Measurements from ENCODE around the gene FNDC5.

Gene FNDC5

DNA sequence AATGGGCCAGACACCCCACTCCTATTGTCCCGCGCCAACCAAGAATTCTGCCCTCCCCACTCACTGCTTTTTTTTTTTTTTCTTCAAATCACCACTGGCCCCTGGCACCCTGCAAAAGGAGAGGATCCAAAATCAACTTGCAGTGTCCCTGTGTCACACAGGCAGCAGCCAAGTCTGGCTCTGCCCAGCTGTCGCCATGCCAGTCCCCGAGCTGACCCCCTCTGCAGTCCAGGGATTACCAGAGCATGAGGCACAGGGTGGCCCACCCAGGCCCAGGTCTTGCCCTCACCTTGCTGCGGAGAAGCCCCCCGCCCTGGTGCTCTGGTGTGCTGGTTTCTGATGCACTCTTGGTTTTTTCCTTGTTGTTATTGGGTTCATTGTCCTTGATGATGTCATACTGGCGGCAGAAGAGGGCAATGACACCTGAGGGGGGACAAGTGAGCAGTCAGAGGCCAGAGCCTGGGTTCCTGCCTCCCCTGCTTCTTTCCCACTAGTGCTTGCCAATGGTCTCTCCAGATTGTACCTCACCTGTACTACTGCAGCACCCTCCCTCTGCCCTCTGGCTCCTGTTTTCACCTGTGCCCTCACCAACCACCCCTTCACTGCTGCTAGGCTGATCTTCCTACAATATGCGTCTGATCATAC, 6.2 kb downstream of the FNDC5 start:
- no peak for DNase-seq (ENCODE audit: low read depth)

DNA sequence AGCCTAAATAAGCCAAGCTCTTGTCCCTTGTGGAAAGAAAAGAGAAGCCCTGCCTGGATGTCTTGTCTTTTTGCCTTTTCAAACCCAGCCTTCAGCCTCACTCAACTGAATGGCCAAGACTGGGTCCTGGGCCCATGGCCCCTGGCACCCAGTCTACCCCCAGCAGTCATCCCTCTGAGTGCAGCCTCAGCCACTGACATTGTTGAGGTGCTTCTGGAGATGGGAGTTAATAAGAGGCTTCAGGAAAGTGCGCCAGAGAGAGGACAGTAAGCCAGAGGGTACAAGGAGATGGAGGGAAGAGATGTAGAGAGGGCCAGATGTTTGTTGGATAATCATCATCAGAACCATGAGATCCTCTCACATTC, 6.8 kb downstream of the FNDC5 start:
- DNase-seq (ENCODE audit: low read depth), result no peak

DNA sequence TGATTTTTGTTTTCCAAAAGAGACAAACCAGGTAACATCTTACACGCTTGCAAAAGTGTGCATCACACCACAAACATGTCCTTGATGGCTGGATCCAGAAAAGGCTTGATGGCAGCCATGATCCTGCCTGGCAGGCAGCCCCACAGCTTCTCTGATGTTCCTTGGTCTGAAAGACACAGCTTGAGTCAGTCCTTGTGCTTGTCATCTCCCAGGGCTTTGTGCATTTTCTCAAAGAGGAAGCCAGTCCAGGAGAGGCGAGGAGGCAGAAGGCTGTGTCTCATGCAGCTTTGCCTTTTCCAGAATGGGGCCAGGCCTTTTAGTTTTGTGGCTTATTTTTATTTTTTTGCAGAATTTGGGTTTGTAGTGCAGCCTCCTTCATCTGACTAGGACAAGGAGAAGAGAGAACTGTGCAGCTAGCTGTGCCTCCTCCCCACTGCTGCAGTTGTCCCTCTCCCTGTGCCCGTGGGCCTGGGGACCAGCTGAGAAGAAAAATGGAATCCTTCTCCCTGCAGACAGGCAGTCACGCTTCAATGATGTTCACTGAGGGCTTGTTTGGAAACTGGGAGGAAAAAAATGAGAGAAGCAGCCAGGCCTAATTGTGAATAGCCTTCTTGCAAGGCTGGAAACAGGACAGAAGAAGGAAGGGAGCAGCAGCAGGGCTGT, 7.4 kb downstream of the FNDC5 start:
- DNase-seq (ENCODE audit: low read depth), result no peak

GRCh38 chr1:32861904-32862695, 8.6 kb downstream of the FNDC5 start:
- no peak for DNase-seq (ENCODE audit: low read depth)

- DNase-seq (ENCODE audit: low read depth), result no peak
Measured at GRCh38 chr1:32860566-32860965, 10.1 kb downstream of the FNDC5 start.

DNA sequence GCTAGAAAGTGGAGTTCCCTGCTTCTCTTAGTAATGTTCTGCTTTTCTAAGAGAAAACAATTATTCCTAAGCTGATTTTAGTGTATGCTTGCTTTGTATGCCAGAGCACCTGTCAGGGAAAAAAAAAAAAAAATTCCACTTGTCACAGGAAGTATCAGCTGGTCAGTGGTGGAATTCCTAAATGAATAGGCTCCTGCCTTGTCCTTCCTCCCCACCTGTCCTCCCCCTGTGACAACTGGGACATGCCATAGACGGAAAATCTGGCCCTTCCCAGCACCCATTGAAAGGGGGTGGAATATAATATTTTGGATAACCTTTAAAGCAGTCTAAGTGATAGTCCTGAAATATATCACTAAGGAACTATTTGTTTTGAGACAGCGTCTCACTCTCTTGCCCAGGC, 10.8 kb downstream of the FNDC5 start:
- no peak for DNase-seq (ENCODE audit: low read depth)

GRCh38 chr1:32858791-32859190, 11.9 kb downstream of the FNDC5 start:
- DNase-seq (ENCODE audit: low read depth), result no peak

- no peak for DNase-seq (ENCODE audit: low read depth)
Measured at GRCh38 chr1:32858136-32858535, 12.6 kb downstream of the FNDC5 start.

- no peak for DNase-seq (ENCODE audit: low read depth)
Measured at GRCh38 chr1:32855861-32856617, 14.7 kb downstream of the FNDC5 start.

DNA sequence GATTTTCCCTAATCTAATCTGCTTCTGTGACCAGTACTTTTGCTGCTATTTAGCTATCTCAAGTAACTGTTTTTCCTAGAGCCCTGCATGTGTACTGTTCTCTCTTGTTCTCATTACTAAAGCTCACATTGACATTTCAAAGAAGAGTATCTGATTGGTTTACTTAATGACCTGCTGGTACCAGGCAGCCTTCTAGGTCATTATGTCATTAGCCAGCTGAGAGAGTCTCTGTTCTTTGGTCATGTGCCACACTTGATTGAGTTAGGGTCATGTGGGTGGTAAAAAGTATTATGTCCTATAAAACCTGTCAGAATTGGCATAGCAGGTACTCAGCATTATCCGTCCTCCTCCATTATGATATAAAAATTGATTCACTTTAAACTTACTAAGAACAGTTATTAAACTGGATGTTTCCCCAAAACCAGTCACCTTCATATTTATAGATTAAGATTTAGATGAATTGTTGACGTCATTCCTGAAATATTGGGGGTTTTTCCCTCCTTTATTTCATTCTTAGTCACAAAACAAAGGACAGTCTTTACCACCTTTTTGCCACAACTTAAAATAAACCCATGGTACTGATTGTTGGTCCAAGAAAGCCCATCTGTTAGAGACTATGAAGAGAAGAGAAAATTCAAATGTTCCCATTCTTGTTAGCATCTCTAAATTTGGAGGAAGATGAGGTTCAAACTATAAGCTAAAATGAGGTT, 22.2 kb downstream of the FNDC5 start:
- no peak for DNase-seq (ENCODE audit: low read depth)

- no peak for DNase-seq (ENCODE audit: low read depth)
Measured at GRCh38 chr1:32831878-32832277, 38.8 kb downstream of the FNDC5 start.

DNA sequence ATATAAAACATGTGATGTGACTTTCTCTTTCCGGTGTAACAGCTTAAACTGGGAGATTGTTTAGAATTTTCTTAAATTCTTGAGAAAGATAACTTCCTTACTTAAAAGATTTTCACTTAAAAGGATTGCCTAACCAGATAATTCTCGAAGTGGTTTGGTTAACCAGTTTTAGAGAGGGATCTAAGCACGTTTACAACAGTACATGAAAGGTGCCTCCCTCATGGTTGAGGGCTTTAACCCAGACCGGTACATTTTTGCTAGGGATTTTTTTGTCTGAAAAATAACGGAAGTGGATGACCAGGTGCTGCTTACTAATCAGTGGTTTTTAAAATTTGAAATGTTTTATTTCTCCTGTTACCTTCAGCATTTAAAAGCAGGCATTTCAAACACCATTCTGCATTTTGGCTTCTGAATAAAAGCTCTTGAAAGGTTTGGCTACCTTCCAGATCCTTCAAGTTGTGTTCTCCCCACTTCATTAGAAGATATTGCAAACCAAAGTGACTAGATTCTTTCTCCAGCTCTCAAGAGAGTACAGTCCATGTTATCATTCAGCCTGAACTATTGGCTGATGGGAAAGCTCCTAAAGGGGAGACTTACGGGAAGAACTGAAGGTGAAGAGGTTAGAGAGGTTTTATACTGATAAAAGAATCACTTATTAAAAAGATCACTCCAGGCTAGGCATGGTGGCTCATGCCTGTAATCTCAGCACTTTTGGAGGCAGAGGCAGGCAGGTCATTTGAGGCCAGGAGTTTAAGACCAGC, 40.4 kb downstream of the FNDC5 start:
- no peak for DNase-seq (ENCODE audit: low read depth)

DNA sequence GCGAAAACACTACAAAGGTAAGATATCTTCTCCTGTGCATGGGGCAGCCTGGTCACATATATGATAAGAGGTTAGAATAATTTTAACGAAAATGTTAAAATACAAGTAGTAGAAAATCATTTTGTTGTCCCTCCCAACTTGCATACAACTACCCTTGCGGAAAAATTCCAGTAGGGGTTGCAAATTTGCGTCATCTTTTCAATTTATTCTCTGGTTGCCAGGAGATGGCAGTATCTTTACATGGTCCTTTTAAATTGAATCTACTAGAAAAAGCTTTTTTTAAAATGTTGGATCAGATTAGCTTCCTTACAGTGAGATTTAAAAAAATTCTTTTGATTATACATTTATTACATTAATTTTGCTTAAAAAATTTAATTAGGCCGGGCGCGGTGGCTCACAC, 42.4 kb downstream of the FNDC5 start:
- no peak for DNase-seq (ENCODE audit: low read depth)

DNA sequence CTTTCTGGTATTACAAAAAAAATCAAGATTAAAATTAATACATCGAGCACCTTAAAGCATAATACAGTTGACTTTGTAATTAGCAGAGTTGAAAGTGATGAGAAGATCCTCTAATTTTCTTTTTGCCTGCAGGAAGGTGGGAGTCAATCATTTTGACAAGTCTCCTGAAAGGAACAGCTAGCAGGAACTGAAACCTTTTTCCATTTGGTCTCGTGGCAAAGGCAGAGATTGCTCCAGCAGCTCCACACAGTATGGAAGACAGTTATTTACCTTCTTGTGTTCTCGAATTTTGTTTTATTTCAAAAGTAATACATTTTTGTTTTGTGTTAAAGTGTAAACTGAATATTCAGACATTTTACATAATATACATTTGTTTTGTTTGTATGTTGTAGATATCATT, 45.5 kb downstream of the FNDC5 start:
- DNase-seq (ENCODE audit: low read depth), result no peak

DNA sequence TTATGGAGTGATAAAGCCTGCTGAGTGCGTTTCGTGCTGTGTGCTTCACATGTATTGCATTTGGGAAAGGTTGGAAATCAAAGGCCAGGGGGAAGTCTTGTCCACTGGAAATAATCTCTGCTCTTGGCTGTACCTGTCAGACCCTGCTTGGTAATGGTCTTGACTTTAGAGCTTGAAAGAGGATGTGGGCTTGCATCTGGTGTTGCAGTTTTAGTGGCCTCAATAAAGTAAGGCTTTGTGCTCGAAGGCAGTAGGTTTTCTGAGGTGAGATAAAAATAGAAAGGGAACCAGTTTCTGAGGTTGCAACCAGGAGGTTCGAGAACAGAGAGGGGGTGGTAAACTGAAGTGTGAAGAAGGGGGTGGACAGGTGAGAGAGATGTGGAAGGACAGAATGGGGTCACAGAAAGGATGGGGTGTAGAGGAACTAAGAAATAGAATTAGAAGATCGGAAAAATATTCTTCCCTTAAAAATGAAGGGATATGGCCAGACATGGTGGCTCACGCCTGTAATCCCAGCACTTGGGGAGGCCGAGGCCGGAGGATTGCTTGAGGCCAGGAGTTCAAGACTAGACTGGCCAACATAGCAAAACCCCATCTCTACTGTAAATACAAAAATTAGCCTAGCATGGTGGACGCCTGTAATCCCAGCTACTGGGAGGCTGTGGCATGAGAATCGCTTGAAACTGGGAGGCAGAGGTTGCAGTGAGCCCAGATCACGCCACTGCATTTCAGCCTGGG, 51.7 kb downstream of the FNDC5 start:
- DNase-seq (ENCODE audit: low read depth), result no peak

- DNase-seq (ENCODE audit: low read depth), result no peak
Measured at GRCh38 chr1:32817815-32818786, 52.6 kb downstream of the FNDC5 start.

- DNase-seq (ENCODE audit: low read depth), result peak; percentile 99
Measured at GRCh38 chr1:32817159-32817814, 53.4 kb downstream of the FNDC5 start, which contains the start of the genes S100PBP and YARS1. Gene S100PBP (plus strand): TSS chr1:32817653. CDS start chr1:32826100, 8,447 bp downstream. Gene YARS1 (minus strand): TSS chr1:32817358. CDS start chr1:32817244, 114 bp downstream.

GRCh38 chr1:32816676-32817158, 54.0 kb downstream of the FNDC5 start:
- DNase-seq (ENCODE audit: low read depth), result no peak
